COLO668 (cell line): ENCODE data around the gene WDFY2.

Experiments
- DNase-seq: peaks from one replicate; lab custom pipeline; 2025; ENCODE audit not compliant: unreplicated experiment; lab: John Stamatoyannopoulos, UW

The WDFY2 gene

GRCh38 chr13:51811920-51812451 is 227.7 kb downstream of the WDFY2 start:
- no peak for DNase-seq

- no peak for DNase-seq
These were observed 229.8 kb downstream of the WDFY2 start for GRCh38 chr13:51814071-51814470.

- peak; percentile 87 for DNase-seq
These were observed 230.8 kb downstream of the WDFY2 start for GRCh38 chr13:51814825-51815650.

GRCh38 chr13:51815848-51816247 is 231.6 kb downstream of the WDFY2 start:
- DNase-seq, result no peak

- DNase-seq, result peak; percentile 80
These were observed 232.5 kb downstream of the WDFY2 start for GRCh38 chr13:51816604-51817249.
